Lower leg skin (tissue), 3 donors: ENCODE measurements around the gene GRWD1.

Source experiments
- CTCF ChIP-seq, 3 donors: fragments of 450-650 bp; IDR thresholded peaks; one replicate each; pipeline ENCODE4 v1.5.1; 2016; ENCODE audit warnings: antibody characterized with exemption in 3 of 3, mild to moderate bottlenecking in 3 of 3, moderate library complexity in 2 of 3
- POLR2A ChIP-seq, 2 donors: fragments of 450-650 bp; IDR thresholded peaks; one replicate each; pipeline ENCODE4 v1.6.1; 2016 to 2017; ENCODE audit warnings: antibody characterized with exemption in 2 of 2, mild to moderate bottlenecking in 1 of 2, moderate library complexity in 1 of 2

GRCh38 chr19:48484931-48485612 is 39.3 kb downstream of the GRWD1 start:
- TF ChIP-seq CTCF (IDR thresholded peaks at IDR 0.05), result no peak
- TF ChIP-seq POLR2A (IDR thresholded peaks at IDR 0.05), result no peak
